ENCODE data around the gene TMEM151A.

Gene TMEM151A

DNA sequence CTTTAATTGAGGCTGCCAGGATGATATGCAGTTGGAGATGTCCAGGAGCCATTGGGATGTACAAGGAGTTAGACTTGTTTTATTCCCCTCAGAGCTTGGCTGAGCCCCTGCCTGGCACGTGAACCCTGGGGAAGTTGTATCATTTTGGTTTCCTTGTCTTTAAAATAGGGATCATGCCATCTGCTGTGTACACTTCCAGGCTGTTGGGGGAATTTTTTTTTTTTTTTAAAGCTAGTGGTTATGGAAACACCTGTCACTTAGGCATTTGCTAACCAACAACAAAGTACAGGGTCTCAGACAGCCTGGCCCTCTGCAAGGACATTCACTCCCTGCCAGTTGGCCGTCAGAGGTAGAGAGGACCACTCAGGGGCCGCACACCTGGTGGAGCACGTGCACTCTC, 31.7 kb upstream of the TMEM151A start:
- WGBS, 2 experiments = 94 to 96% methylated on average over 4 of the region's 4 CpGs
- Histone ChIP-seq H3K27me3 (ENCODE audit: control insufficient read depth, insufficient read depth, low read length, poor library complexity, severe bottlenecking) (no peaks in the 10 kb centered on the region), H3K4me1 (ENCODE audit: control insufficient read depth, insufficient read depth, low read length) (no peaks in the 10 kb centered on the region), H3K36me3 (ENCODE audit: control insufficient read depth, insufficient read depth, low read length) (peaks cover 31% of the 10 kb centered on the region), H3K27ac (ENCODE audit: insufficient read depth, low read depth, low read length, poor library complexity, severe bottlenecking) (no peak overlapping the region), H3K4me3 (ENCODE audit: insufficient read depth, low read depth, low read length) (no peak overlapping the region), H3K9me3 (ENCODE audit: control insufficient read depth, low read length) (no peaks in the 10 kb centered on the region)

DNA sequence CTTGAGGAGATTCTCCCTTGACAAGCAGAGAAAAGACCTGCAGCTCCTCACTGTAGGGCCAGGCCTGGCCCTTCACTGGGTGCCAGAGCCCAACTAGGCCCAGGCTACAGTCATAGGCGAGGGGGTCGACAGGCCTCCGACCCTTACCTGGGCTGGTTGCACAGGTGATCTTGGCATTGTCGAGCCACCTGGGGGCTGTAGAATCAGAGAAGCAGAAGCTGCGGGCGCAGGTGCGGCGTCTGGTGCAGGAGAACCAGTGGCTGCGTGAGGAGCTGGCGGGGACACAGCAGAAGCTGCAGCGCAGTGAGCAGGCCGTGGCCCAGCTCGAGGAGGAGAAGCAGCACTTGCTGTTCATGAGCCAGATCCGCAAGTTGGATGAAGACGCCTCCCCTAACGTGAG, 30.1 kb upstream of the TMEM151A start:
- Histone ChIP-seq H3K9me3 (ENCODE audit: control insufficient read depth, low read length) (no peaks in the 10 kb centered on the region), H3K27me3 (ENCODE audit: control insufficient read depth, insufficient read depth, low read length, poor library complexity, severe bottlenecking) (no peaks in the 10 kb centered on the region), H3K36me3 (ENCODE audit: control insufficient read depth, insufficient read depth, low read length) (peaks cover 31% of the 10 kb centered on the region), H3K27ac (ENCODE audit: insufficient read depth, low read depth, low read length, poor library complexity, severe bottlenecking) (no peak overlapping the region), H3K4me1 (ENCODE audit: control insufficient read depth, insufficient read depth, low read length) (no peaks in the 10 kb centered on the region), H3K4me3 (ENCODE audit: insufficient read depth, low read depth, low read length) (no peak overlapping the region)
- WGBS, 2 experiments = 95 to 96% methylated on average over 16 of the region's 16 CpGs

DNA sequence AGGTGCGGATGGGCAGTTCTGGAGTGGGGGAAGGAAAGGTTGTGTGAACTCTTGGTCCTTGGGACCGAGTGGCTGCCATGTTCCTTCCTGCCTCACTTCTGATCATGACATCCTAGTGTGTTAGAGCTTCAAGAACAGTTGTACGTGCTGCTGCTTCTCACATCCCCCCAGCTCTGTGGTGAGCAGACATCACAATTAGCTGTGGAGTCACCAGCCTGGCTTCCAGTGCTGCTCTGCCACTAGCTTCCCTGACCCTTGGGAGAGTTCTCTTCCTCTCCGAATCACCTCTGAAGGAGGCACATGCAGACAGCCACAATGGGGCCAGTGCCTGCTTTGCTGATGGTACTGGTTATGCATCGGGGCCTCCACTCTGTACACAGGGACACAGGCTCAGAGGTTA, 29.5 kb upstream of the TMEM151A start:
- Histone ChIP-seq H3K27ac (ENCODE audit: insufficient read depth, low read depth, low read length, poor library complexity, severe bottlenecking) (no peak overlapping the region), H3K4me3 (ENCODE audit: insufficient read depth, low read depth, low read length) (no peak overlapping the region), H3K4me1 (ENCODE audit: control insufficient read depth, insufficient read depth, low read length) (no peaks in the 10 kb centered on the region), H3K9me3 (ENCODE audit: control insufficient read depth, low read length) (no peaks in the 10 kb centered on the region), H3K36me3 (ENCODE audit: control insufficient read depth, insufficient read depth, low read length) (peaks cover 31% of the 10 kb centered on the region), H3K27me3 (ENCODE audit: control insufficient read depth, insufficient read depth, low read length, poor library complexity, severe bottlenecking) (no peaks in the 10 kb centered on the region)
- 95% methylated on average over 5 of the region's 5 CpGs for WGBS, 2 experiments

DNA sequence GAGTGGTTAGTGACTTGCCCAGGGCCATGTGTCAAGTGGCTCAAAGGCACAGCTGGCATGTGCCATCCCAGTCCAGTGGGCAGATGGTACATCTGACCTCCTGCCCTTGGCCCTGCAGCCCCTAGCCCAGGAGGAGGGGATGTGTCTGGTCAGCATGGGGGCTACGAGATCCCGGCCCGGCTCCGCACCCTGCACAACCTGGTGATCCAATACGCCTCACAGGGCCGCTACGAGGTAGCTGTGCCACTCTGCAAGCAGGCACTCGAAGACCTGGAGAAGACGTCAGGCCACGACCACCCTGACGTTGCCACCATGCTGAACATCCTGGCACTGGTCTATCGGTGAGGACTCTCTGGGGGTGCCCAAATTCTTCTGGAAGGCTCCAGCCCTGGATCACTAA, 29.0 kb upstream of the TMEM151A start:
- H3K27ac ChIP-seq (ENCODE audit: insufficient read depth, low read depth, low read length, poor library complexity, severe bottlenecking) = no peak overlapping the region
- H3K27me3 ChIP-seq (ENCODE audit: control insufficient read depth, insufficient read depth, low read length, poor library complexity, severe bottlenecking) = no peaks in the 10 kb centered on the region
- no peaks in the 10 kb centered on the region for H3K4me1 ChIP-seq (ENCODE audit: control insufficient read depth, insufficient read depth, low read length)
- peaks cover 31% of the 10 kb centered on the region for H3K36me3 ChIP-seq (ENCODE audit: control insufficient read depth, insufficient read depth, low read length)
- H3K9me3 ChIP-seq (ENCODE audit: control insufficient read depth, low read length) = no peaks in the 10 kb centered on the region
- 95 to 97% methylated on average over 12 of the region's 12 CpGs for WGBS, 2 experiments
- H3K4me3 ChIP-seq (ENCODE audit: insufficient read depth, low read depth, low read length) = no peak overlapping the region

DNA sequence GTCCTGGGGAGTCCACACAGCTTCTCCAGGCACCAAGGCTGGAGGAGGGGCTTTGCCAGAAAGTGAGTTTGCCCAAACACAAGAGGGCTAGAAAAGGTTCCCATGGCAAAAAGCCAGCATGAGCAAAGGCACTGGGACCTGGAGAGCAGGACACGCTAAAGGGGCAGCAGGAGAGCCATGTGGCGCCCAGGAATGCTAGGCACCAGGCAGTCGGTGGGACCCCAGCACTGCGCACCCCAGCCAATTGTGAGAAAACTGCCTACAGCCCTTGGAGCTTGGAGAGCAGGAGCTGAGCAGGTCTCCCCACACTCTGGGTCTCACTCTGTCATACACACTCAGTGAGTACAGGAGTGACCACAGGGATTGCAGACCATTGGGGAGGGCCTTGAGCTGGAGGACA, 28.5 kb upstream of the TMEM151A start:
- Histone ChIP-seq H3K4me1 (ENCODE audit: control insufficient read depth, insufficient read depth, low read length) (no peaks in the 10 kb centered on the region), H3K27ac (ENCODE audit: insufficient read depth, low read depth, low read length, poor library complexity, severe bottlenecking) (no peak overlapping the region), H3K4me3 (ENCODE audit: insufficient read depth, low read depth, low read length) (no peak overlapping the region), H3K27me3 (ENCODE audit: control insufficient read depth, insufficient read depth, low read length, poor library complexity, severe bottlenecking) (no peaks in the 10 kb centered on the region), H3K36me3 (ENCODE audit: control insufficient read depth, insufficient read depth, low read length) (peaks cover 31% of the 10 kb centered on the region), H3K9me3 (ENCODE audit: control insufficient read depth, low read length) (no peaks in the 10 kb centered on the region)
- 97 to 98% methylated on average over 4 of the region's 4 CpGs for WGBS, 2 experiments

DNA sequence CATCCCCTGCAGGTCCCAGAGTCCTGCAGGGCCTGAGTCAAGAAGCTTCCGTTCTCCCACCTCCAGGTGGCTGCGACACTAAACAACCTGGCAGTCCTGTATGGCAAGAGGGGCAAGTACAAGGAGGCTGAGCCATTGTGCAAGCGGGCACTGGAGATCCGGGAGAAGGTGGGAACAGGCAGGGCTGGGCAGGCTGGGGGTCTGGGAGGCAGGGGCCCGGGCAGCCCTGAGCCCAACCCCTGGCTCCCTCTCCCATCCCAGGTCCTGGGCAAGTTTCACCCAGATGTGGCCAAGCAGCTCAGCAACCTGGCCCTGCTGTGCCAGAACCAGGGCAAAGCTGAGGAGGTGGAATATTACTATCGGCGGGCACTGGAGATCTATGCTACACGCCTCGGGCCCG, 27.9 kb upstream of the TMEM151A start:
- 95 to 98% methylated on average over 10 of the region's 10 CpGs for WGBS, 2 experiments

DNA sequence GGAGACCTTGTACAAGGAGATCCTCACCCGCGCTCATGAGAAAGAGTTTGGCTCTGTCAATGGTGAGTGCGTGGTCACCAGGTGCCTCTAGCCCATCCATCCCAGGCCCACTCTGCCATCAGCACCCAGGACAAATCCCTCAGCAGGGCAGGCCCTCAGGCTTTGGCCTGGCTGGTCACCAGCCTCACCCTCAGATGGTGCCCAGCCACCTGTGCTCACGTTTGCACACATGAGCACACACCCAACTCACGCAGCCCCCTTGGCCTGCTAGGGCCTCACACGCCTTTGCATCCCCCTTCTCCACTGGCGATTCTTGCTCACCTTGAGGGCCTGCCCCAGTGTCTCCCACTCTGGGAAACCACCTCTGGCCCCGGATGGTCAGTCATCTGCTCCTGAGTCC, 27.3 kb upstream of the TMEM151A start:
- H3K36me3 ChIP-seq (ENCODE audit: control insufficient read depth, insufficient read depth, low read length) = peaks cover 31% of the 10 kb centered on the region
- H3K9me3 ChIP-seq (ENCODE audit: control insufficient read depth, low read length) = no peaks in the 10 kb centered on the region
- H3K4me3 ChIP-seq (ENCODE audit: insufficient read depth, low read depth, low read length) = no peak overlapping the region
- H3K4me1 ChIP-seq (ENCODE audit: control insufficient read depth, insufficient read depth, low read length) = no peaks in the 10 kb centered on the region
- 92 to 93% methylated on average over 8 of the region's 8 CpGs for WGBS, 2 experiments
- no peaks in the 10 kb centered on the region for H3K27me3 ChIP-seq (ENCODE audit: control insufficient read depth, insufficient read depth, low read length, poor library complexity, severe bottlenecking)
- no peak overlapping the region for H3K27ac ChIP-seq (ENCODE audit: insufficient read depth, low read depth, low read length, poor library complexity, severe bottlenecking)

More for the DNA sequence above, 27.9 kb upstream of the TMEM151A start:
- Histone ChIP-seq H3K27me3 (ENCODE audit: control insufficient read depth, insufficient read depth, low read length, poor library complexity, severe bottlenecking) (no peaks in the 10 kb centered on the region), H3K36me3 (ENCODE audit: control insufficient read depth, insufficient read depth, low read length) (peaks cover 31% of the 10 kb centered on the region), H3K4me3 (ENCODE audit: insufficient read depth, low read depth, low read length) (no peak overlapping the region), H3K27ac (ENCODE audit: insufficient read depth, low read depth, low read length, poor library complexity, severe bottlenecking) (no peak overlapping the region), H3K9me3 (ENCODE audit: control insufficient read depth, low read length) (no peaks in the 10 kb centered on the region), H3K4me1 (ENCODE audit: control insufficient read depth, insufficient read depth, low read length) (no peaks in the 10 kb centered on the region)

DNA sequence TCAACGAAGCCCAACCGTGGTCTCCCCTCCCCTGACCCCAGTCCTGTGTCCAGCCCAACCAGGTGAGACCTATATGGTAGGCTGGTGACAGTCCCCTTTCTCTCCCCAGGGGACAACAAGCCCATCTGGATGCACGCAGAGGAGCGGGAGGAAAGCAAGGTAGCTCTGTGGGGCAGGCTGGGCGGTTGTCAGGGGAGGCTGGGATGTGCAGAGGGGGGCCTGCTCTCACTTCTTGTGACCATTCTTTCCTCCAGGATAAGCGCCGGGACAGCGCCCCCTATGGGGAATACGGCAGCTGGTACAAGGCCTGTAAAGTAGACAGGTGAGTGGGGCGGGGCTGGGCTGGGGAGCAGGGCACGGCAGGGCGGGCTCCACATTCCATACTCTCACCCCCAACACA, 26.8 kb upstream of the TMEM151A start:
- Histone ChIP-seq H3K9me3 (ENCODE audit: control insufficient read depth, low read length) (no peaks in the 10 kb centered on the region), H3K4me1 (ENCODE audit: control insufficient read depth, insufficient read depth, low read length) (no peaks in the 10 kb centered on the region), H3K27ac (ENCODE audit: insufficient read depth, low read depth, low read length, poor library complexity, severe bottlenecking) (no peak overlapping the region), H3K4me3 (ENCODE audit: insufficient read depth, low read depth, low read length) (no peak overlapping the region), H3K27me3 (ENCODE audit: control insufficient read depth, insufficient read depth, low read length, poor library complexity, severe bottlenecking) (no peaks in the 10 kb centered on the region), H3K36me3 (ENCODE audit: control insufficient read depth, insufficient read depth, low read length) (peaks cover 31% of the 10 kb centered on the region)
- WGBS, 2 experiments = 78 to 81% methylated on average over 12 of the region's 12 CpGs

- no peak overlapping the region for H3K4me3 ChIP-seq (ENCODE audit: insufficient read depth, low read depth, low read length)
- no peaks in the 10 kb centered on the region for H3K4me1 ChIP-seq (ENCODE audit: control insufficient read depth, insufficient read depth, low read length)
- 97% methylated on average over 26 of the region's 26 CpGs for WGBS, 2 experiments
- no peaks in the 10 kb centered on the region for H3K27me3 ChIP-seq (ENCODE audit: control insufficient read depth, insufficient read depth, low read length, poor library complexity, severe bottlenecking)
- H3K27ac ChIP-seq (ENCODE audit: insufficient read depth, low read depth, low read length, poor library complexity, severe bottlenecking) = no peak overlapping the region
- H3K36me3 ChIP-seq (ENCODE audit: control insufficient read depth, insufficient read depth, low read length) = peaks cover 31% of the 10 kb centered on the region
- no peaks in the 10 kb centered on the region for H3K9me3 ChIP-seq (ENCODE audit: control insufficient read depth, low read length)
Measured at GRCh38 chr11:66265531-66266377, 25.9 kb upstream of the TMEM151A start.

GRCh38 chr11:66266378-66267038, 25.2 kb upstream of the TMEM151A start:
- H3K27ac ChIP-seq (ENCODE audit: insufficient read depth, low read depth, low read length, poor library complexity, severe bottlenecking) = no peak overlapping the region
- H3K36me3 ChIP-seq (ENCODE audit: control insufficient read depth, insufficient read depth, low read length) = peaks cover 24% of the 10 kb centered on the region
- no peaks in the 10 kb centered on the region for H3K9me3 ChIP-seq (ENCODE audit: control insufficient read depth, low read length)
- no peaks in the 10 kb centered on the region for H3K27me3 ChIP-seq (ENCODE audit: control insufficient read depth, insufficient read depth, low read length, poor library complexity, severe bottlenecking)
- 92 to 94% methylated on average over 20 of the region's 20 CpGs for WGBS, 2 experiments
- H3K4me1 ChIP-seq (ENCODE audit: control insufficient read depth, insufficient read depth, low read length) = no peaks in the 10 kb centered on the region
- peak overlapping the region; percentile 98 for H3K4me3 ChIP-seq (ENCODE audit: insufficient read depth, low read depth, low read length)
